Neural progenitor cell (in vitro differentiated cells): Measurements from ENCODE around the gene ZFP36. TPM values are rescaled to one million over a fixed set of nuclear protein-coding genes. Genes with fewer than 3 reads are reported as not detected.

Experiments
- DNase-seq: peaks from one replicate; pipeline ENCODE4 v3.0.0-alpha.2; 2016; ENCODE audit warnings: low spot score
- H2AFZ ChIP-seq: fragments of 200-600 bp; sonication (generic); replicated peaks from 2 replicates; pipeline ENCODE4 v1.6.1; 2016; ENCODE audit warnings: antibody characterized with exemption
- H3F3A ChIP-seq: fragments of 200-600 bp; sonication (generic); 2 replicates; pipeline ENCODE4 v1.6.1; 2016; ENCODE audit warnings: antibody characterized with exemption, low read depth
- H3K27ac ChIP-seq: fragments of 200-600 bp; sonication (generic); 2 replicates; pipeline ENCODE4 v1.5.1; 2016; ENCODE audit warnings: mild to moderate bottlenecking
- H3K27me3 ChIP-seq: fragments of 200-600 bp; sonication (generic); 2 replicates; pipeline ENCODE4 v1.6.1; 2016; ENCODE audit warnings: mild to moderate bottlenecking, moderate library complexity
- H3K36me3 ChIP-seq: fragments of 200-600 bp; sonication (generic); 2 replicates; pipeline ENCODE4 v1.5.1; 2016
- H3K4me1 ChIP-seq: fragments of 200-600 bp; sonication (generic); 2 replicates; pipeline ENCODE4 v1.6.1; 2016; ENCODE audit warnings: mixed run types
- H3K4me2 ChIP-seq: fragments of 200-600 bp; sonication (generic); 2 replicates; pipeline ENCODE4 v1.6.1; 2016
- H3K4me3 ChIP-seq: fragments of 200-600 bp; sonication (generic); 2 replicates; pipeline ENCODE4 v1.5.1; 2016
- H3K79me2 ChIP-seq: fragments of 200-600 bp; sonication (generic); 2 replicates; pipeline ENCODE4 v1.6.1; 2016; ENCODE audit warnings: low read depth
- H3K9ac ChIP-seq: fragments of 200-600 bp; sonication (generic); 2 replicates; pipeline ENCODE4 v1.6.1; 2016
- H3K9me3 ChIP-seq: fragments of 200-600 bp; sonication (generic); 2 replicates; pipeline ENCODE4 v1.5.1; 2016; ENCODE audit warnings: low read depth
- H4K20me1 ChIP-seq: fragments of 200-600 bp; sonication (generic); 2 replicates; pipeline ENCODE4 v1.6.1; 2016; ENCODE audit warnings: low read depth
- H3K27ac Mint-ChIP-seq: 3 replicates; pipeline ENCODE4 v1.8.0; 2021; ENCODE audit warnings: mixed read lengths
- H3K27me3 Mint-ChIP-seq: 2 replicates; pipeline ENCODE4 v1.8.0; 2022; ENCODE audit warnings: low read depth, mild to moderate bottlenecking, inconsistent platforms, moderate library complexity, mixed read lengths; ENCODE audit not compliant: insufficient read depth
- H3K36me3 Mint-ChIP-seq: 3 replicates; pipeline ENCODE4 v1.8.0; 2021; ENCODE audit warnings: mixed read lengths
- H3K4me1 Mint-ChIP-seq: 3 replicates; pipeline ENCODE4 v1.8.0; 2021; ENCODE audit warnings: mixed read lengths
- H3K4me3 Mint-ChIP-seq: 3 replicates; pipeline ENCODE4 v1.8.0; 2021; ENCODE audit warnings: mild to moderate bottlenecking, moderate library complexity, mixed read lengths
- H3K9me3 Mint-ChIP-seq: 3 replicates; pipeline ENCODE4 v1.8.0; 2020; ENCODE audit warnings: mixed read lengths
- EZH2 ChIP-seq: fragments of 200-600 bp; sonication (generic); IDR thresholded peaks from 2 replicates; pipeline ENCODE4 v1.6.1; 2017; ENCODE audit warnings: antibody characterized with exemption, mild to moderate bottlenecking, moderate library complexity
- EZH2phosphoT487 ChIP-seq: fragments of 200-600 bp; sonication (generic); IDR thresholded peaks from 2 replicates; pipeline ENCODE4 v1.6.1; 2017; ENCODE audit warnings: antibody characterized with exemption
- total RNA-seq: library from RNA; depleted of rRNA; stranded (reverse); fragments of >200 nt; gene quantifications from 2 replicates; pipeline ENCODE4 v1.2.3, GENCODE V29; 2015; ENCODE audit warnings: low replicate concordance
- TF ChIP-seq, protein P1 (sequence below): fragments of 200-600 bp; sonication (generic); IDR thresholded peaks from 2 replicates; pipeline ENCODE4 v1.5.1; 2017; ENCODE audit warnings: antibody characterized with exemption, mild to moderate bottlenecking

ZFP36 gene
- total RNA-seq, 1 donor from 2014 or later = not detected

DNA sequence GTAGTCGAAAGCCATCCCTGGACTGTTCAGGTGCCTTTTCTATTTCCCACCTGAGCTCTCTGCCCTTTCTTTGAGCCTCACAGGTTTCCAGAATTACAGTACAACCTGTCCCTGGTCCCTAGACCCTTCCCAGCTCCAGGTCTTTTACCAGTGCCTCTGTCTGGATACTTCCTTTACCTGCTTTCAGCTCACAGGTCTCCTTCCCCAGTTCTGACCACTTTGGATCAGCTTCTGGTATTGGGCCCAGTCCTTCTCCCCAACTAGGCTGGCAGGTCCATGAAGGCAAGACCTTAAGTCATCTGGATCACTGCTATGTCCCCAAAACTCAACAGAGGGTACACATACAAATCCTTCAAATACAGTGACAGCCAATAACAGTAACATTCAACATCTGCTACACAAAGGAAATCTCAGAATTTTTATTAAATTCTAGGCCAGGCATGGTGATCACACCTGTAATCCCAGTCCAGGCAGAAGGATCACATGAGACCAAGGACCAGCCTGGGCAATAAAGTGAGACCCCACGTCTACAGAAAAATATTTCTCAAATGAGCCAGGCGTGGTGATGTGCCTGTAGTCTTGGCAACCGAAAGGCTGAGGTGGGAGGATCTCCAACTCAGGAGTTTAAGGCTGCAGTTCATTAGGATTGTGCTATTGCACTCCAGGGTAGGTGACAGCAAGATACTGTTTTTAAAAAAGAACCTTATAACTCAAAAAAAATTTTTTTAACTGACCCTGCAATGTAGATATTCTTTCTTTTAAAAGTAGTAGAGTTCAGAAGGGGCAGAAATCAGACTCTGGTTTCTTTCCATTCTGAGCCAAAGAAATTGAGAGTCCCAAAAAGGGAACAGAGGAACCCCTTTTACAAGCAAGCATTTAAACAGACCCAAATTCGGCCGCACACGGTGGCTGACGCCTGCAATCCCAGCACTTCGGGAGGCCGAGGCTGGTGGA lies 27.8 kb downstream of the ZFP36 start:
- H3K27me3 Mint-ChIP-seq = peaks cover 2% of the 10 kb centered on the region
- H3K4me3 Mint-ChIP-seq = peak overlapping the region; percentile 100
- peak overlapping the region; percentile 99 for H3K9ac ChIP-seq

DNA sequence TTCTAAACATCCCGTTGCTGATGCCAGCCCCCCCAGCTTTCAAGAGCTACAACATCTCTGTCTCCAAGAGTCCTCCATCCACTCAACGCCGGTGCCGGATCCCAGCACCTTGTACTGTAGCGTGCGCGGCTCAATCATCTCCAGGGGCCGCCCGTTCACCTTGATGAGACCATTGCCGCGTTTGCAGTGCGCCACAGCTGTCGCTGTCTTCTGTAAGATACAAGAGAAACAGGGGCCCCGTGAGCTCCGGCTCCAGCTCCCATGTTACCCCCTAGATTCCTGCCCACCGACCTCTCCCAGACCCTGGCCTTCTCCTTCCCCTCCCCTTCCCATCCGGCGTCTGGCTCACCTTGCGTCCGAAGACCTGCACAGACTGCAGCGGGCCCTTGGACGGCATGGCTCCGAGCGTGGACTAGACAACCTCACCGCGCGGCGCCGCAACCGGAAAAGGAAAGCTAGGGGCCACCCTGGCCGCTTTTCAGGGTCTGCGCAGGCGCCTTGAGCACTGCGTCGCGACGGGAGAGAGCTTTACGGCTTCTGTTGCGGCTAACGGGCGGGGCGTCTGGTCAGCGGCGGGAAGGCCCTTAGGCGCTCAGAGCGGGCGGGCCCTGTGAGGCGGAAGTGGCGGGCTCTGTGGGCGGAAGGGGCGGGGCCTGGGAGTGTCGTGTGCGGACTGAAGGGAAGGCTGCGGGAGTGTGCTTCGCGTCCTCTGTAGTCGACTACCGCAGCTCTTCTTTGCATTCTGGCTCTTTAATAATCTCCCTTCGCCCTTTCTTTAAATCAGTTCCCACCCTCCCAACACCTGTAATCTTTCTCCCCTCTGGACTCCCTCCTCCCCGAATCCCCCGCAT lies 29.1 kb downstream of the ZFP36 start, which contains the start of gene RPS16:
RPS16 (minus strand) TSS at position 451 of the 851 bp plus-strand sequence; CDS start at position 397, 54 bp downstream.
- peaks cover 26% of the 10 kb centered on the region for H4K20me1 ChIP-seq
- peaks cover 57% of the 10 kb centered on the region for H3F3A ChIP-seq
- H3K4me1 ChIP-seq = peaks cover 17% of the 10 kb centered on the region
- H2AFZ ChIP-seq = peak within 1 kb of the TSS; percentile 30
- H3K27me3 ChIP-seq = no peaks in the 10 kb centered on the region
- peak within 1 kb of the TSS; percentile 98 for H3K4me2 ChIP-seq
- peak within 1 kb of the TSS; percentile 99 for H3K9ac ChIP-seq
- Mint-ChIP-seq H3K4me3 (peak within 1 kb of the TSS; percentile 100), H3K4me1 (peaks cover 24% of the 10 kb centered on the region), H3K9me3 (no peaks in the 10 kb centered on the region), H3K27ac (peak within 1 kb of the TSS; percentile 99), H3K36me3 (peaks cover 17% of the 10 kb centered on the region), H3K27me3 (peaks cover 4% of the 10 kb centered on the region)
- peaks cover 16% of the 10 kb centered on the region for H3K36me3 ChIP-seq
- H3K79me2 ChIP-seq = peaks cover 31% of the 10 kb centered on the region
- no peaks in the 10 kb centered on the region for H3K9me3 ChIP-seq
- H3K27ac ChIP-seq = peak within 1 kb of the TSS; percentile 83
- no peak for TF ChIP-seq EZH2
- TF ChIP-seq EZH2phosphoT487 = no peak
- TF ChIP-seq, protein P1, sequence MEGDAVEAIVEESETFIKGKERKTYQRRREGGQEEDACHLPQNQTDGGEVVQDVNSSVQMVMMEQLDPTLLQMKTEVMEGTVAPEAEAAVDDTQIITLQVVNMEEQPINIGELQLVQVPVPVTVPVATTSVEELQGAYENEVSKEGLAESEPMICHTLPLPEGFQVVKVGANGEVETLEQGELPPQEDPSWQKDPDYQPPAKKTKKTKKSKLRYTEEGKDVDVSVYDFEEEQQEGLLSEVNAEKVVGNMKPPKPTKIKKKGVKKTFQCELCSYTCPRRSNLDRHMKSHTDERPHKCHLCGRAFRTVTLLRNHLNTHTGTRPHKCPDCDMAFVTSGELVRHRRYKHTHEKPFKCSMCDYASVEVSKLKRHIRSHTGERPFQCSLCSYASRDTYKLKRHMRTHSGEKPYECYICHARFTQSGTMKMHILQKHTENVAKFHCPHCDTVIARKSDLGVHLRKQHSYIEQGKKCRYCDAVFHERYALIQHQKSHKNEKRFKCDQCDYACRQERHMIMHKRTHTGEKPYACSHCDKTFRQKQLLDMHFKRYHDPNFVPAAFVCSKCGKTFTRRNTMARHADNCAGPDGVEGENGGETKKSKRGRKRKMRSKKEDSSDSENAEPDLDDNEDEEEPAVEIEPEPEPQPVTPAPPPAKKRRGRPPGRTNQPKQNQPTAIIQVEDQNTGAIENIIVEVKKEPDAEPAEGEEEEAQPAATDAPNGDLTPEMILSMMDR = no peak
- peak; percentile 100 for DNase-seq
- H3K4me3 ChIP-seq = peak within 1 kb of the TSS; percentile 100

More for the DNA sequence above, 27.8 kb downstream of the ZFP36 start:
- Histone ChIP-seq H3K4me3 (peak overlapping the region; percentile 100), H3K27ac (no peak overlapping the region), H3K79me2 (peaks cover 31% of the 10 kb centered on the region), H3F3A (peaks cover 66% of the 10 kb centered on the region), H3K4me2 (peak overlapping the region; percentile 98), H3K4me1 (peaks cover 17% of the 10 kb centered on the region), H4K20me1 (peaks cover 26% of the 10 kb centered on the region), H2AFZ (no peak overlapping the region), H3K9me3 (no peaks in the 10 kb centered on the region), H3K27me3 (no peaks in the 10 kb centered on the region), H3K36me3 (peaks cover 16% of the 10 kb centered on the region)
- Mint-ChIP-seq H3K4me1 (peaks cover 24% of the 10 kb centered on the region), H3K9me3 (no peaks in the 10 kb centered on the region), H3K27ac (no peak overlapping the region), H3K36me3 (peaks cover 17% of the 10 kb centered on the region)
- DNase-seq = no peak
- no peak for TF ChIP-seq EZH2phosphoT487
- no peak for TF ChIP-seq EZH2
- TF ChIP-seq, protein P1 = no peak

DNA sequence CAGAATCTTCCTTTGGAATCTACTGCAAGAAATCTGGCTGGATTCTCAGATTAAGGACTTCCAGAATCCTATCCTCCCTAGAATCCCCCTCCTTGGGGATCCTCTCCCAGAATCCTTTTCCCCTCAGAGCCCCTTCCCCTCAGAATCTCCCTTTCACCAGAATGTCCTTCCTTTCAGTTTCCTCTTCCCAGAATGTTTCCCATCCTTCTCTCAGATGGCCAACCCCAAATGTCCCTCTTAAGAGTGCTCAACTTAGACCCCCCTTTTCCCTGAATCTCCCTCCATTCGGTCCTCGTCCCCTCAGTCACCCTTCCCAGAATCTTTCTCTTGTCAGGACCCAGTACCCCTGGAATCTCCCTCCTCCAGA lies 29.7 kb downstream of the ZFP36 start:
- peaks cover 24% of the 10 kb centered on the region for H3K4me1 Mint-ChIP-seq
- H3K9me3 Mint-ChIP-seq = no peaks in the 10 kb centered on the region
- peak overlapping the region; percentile 91 for H3K4me2 ChIP-seq
- no peak for TF ChIP-seq EZH2phosphoT487
- TF ChIP-seq, protein P1 = no peak
- no peak for TF ChIP-seq EZH2
- H3K4me3 ChIP-seq = peak overlapping the region; percentile 100
- H3K4me1 ChIP-seq = peaks cover 17% of the 10 kb centered on the region
- peaks cover 4% of the 10 kb centered on the region for H3K27me3 Mint-ChIP-seq
- no peaks in the 10 kb centered on the region for H3K27me3 ChIP-seq
- H3K4me3 Mint-ChIP-seq = peak overlapping the region; percentile 100
- peaks cover 16% of the 10 kb centered on the region for H3K36me3 ChIP-seq
- peaks cover 31% of the 10 kb centered on the region for H3K79me2 ChIP-seq
- peak overlapping the region; percentile 83 for H3K27ac ChIP-seq
- H3F3A ChIP-seq = peaks cover 51% of the 10 kb centered on the region
- H2AFZ ChIP-seq = peak overlapping the region; percentile 30
- peak overlapping the region; percentile 82 for H3K9ac ChIP-seq
- peak overlapping the region; percentile 99 for H3K27ac Mint-ChIP-seq
- H4K20me1 ChIP-seq = peaks cover 26% of the 10 kb centered on the region
- no peaks in the 10 kb centered on the region for H3K9me3 ChIP-seq
- H3K36me3 Mint-ChIP-seq = peaks cover 17% of the 10 kb centered on the region
- no peak for DNase-seq
